ENCODE results near the gene TECPR1.

DNA sequence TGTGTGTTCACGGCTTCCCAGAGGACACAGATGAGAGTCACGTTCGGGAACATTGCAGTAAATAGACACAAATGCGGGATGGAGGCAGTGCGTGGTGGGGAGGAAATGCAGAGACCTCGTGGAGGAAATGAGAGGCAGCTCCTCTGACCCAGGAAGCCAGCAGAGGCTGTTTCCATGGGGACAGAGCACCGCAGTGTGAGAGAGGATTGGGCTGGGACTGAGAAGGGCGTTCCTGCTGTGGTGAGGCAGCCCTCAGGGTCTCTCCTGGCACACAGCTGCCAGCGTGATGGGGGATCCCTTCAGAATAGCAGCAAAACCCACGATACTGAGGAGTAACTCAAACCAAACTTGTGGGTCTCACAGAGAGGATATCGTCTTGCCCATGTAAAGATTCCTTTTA, 62.5 kb downstream of the TECPR1 start:
- TF ChIP-seq, protein P1, sequence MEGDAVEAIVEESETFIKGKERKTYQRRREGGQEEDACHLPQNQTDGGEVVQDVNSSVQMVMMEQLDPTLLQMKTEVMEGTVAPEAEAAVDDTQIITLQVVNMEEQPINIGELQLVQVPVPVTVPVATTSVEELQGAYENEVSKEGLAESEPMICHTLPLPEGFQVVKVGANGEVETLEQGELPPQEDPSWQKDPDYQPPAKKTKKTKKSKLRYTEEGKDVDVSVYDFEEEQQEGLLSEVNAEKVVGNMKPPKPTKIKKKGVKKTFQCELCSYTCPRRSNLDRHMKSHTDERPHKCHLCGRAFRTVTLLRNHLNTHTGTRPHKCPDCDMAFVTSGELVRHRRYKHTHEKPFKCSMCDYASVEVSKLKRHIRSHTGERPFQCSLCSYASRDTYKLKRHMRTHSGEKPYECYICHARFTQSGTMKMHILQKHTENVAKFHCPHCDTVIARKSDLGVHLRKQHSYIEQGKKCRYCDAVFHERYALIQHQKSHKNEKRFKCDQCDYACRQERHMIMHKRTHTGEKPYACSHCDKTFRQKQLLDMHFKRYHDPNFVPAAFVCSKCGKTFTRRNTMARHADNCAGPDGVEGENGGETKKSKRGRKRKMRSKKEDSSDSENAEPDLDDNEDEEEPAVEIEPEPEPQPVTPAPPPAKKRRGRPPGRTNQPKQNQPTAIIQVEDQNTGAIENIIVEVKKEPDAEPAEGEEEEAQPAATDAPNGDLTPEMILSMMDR (IDR thresholded peaks at IDR 0.05; ENCODE audit: insufficient read depth, low read depth, low read length): no peak
- no peak for TF ChIP-seq EZH2 (IDR thresholded peaks at IDR 0.05; ENCODE audit: insufficient read depth, low read length)

Measured in astrocyte (in vitro differentiated cells and primary cell).